Stimulated activated effector memory CD8-positive, alpha-beta T cell treated with anti-CD3 and anti-CD28 coated beads, Interleukin-12 subunit alpha, Interleukin-12 subunit beta, amount 100 ng/mL, for 72 hours (primary cell): ENCODE data around the gene ELFN2.

Source experiments
- ATAC-seq: fragments of 150-1000 bp; cut with Tn5 transposase; 2 replicates; pipeline ENCODE4 v1.10.0; 2021
- DNase-seq, 2 donors: peaks; one replicate each; pipeline ENCODE4 v3.0.0; 2021 to 2022; ENCODE audit warnings: low spot score in 2 of 2
- H3K27ac Mint-ChIP-seq: one replicate; pipeline ENCODE4 v1.8.0; 2022; ENCODE audit warnings: mild to moderate bottlenecking, mixed read lengths
- H3K36me3 Mint-ChIP-seq: one replicate; pipeline ENCODE4 v1.8.0; 2022; ENCODE audit warnings: mild to moderate bottlenecking, mixed read lengths
- H3K4me1 Mint-ChIP-seq: one replicate; pipeline ENCODE4 v1.8.0; 2022; ENCODE audit warnings: mixed read lengths
- H3K4me3 Mint-ChIP-seq: one replicate; pipeline ENCODE4 v1.8.0; 2022; ENCODE audit warnings: mild to moderate bottlenecking, mixed read lengths
- H3K9me3 Mint-ChIP-seq: one replicate; pipeline ENCODE4 v1.8.0; 2022; ENCODE audit warnings: mixed read lengths

The ELFN2 gene

GRCh38 chr22:37425369-37425768, 1.9 kb downstream of the ELFN2 start:
- H3K9me3 Mint-ChIP-seq, result no peaks in the 10 kb centered on the region
- no peak overlapping the region for H3K27ac Mint-ChIP-seq
- no peak for DNase-seq
- no peak for ATAC-seq
- no peaks in the 10 kb centered on the region for H3K36me3 Mint-ChIP-seq
- H3K4me1 Mint-ChIP-seq, result peaks cover 43% of the 10 kb centered on the region
- H3K4me3 Mint-ChIP-seq, result no peak overlapping the region

- peaks cover 49% of the 10 kb centered on the region for H3K4me1 Mint-ChIP-seq
- ATAC-seq (no peak), DNase-seq (no peak)
- no peaks in the 10 kb centered on the region for H3K9me3 Mint-ChIP-seq
- H3K36me3 Mint-ChIP-seq, result no peaks in the 10 kb centered on the region
- H3K4me3 Mint-ChIP-seq, result no peak overlapping the region
- no peak overlapping the region for H3K27ac Mint-ChIP-seq
Observed at GRCh38 chr22:37423283-37423682, 4.0 kb downstream of the ELFN2 start.

GRCh38 chr22:37421468-37421877, 5.8 kb downstream of the ELFN2 start:
- DNase-seq (no peak), ATAC-seq (no peak)
- Mint-ChIP-seq H3K9me3 (no peaks in the 10 kb centered on the region), H3K36me3 (no peaks in the 10 kb centered on the region), H3K4me1 (peaks cover 53% of the 10 kb centered on the region), H3K27ac (no peak overlapping the region), H3K4me3 (peak overlapping the region; percentile 78)

GRCh38 chr22:37420686-37421467, 6.4 kb downstream of the ELFN2 start:
- Mint-ChIP-seq H3K9me3 (no peaks in the 10 kb centered on the region), H3K27ac (peak overlapping the region; percentile 43), H3K4me3 (peak overlapping the region; percentile 78), H3K36me3 (no peaks in the 10 kb centered on the region), H3K4me1 (peaks cover 53% of the 10 kb centered on the region)
- ATAC-seq (no peak), DNase-seq (no peak)

- peaks cover 48% of the 10 kb centered on the region for H3K4me1 Mint-ChIP-seq
- H3K4me3 Mint-ChIP-seq, result peak overlapping the region; percentile 78
- no peaks in the 10 kb centered on the region for H3K9me3 Mint-ChIP-seq
- peak; percentile 52 for ATAC-seq
- peak overlapping the region; percentile 43 for H3K27ac Mint-ChIP-seq
- no peaks in the 10 kb centered on the region for H3K36me3 Mint-ChIP-seq
- DNase-seq, result no peak
Observed at GRCh38 chr22:37419969-37420685, 7.2 kb downstream of the ELFN2 start.

GRCh38 chr22:37419370-37419968, 7.8 kb downstream of the ELFN2 start:
- peaks cover 48% of the 10 kb centered on the region for H3K4me1 Mint-ChIP-seq
- H3K4me3 Mint-ChIP-seq, result peak overlapping the region; percentile 78
- DNase-seq (no peak), ATAC-seq (peak; percentile 4)
- H3K27ac Mint-ChIP-seq, result no peak overlapping the region
- no peaks in the 10 kb centered on the region for H3K36me3 Mint-ChIP-seq
- no peaks in the 10 kb centered on the region for H3K9me3 Mint-ChIP-seq

- H3K9me3 Mint-ChIP-seq, result no peaks in the 10 kb centered on the region
- H3K4me3 Mint-ChIP-seq, result peak overlapping the region; percentile 78
- H3K27ac Mint-ChIP-seq, result no peak overlapping the region
- no peaks in the 10 kb centered on the region for H3K36me3 Mint-ChIP-seq
- ATAC-seq, result no peak
- peaks cover 48% of the 10 kb centered on the region for H3K4me1 Mint-ChIP-seq
- DNase-seq, result no peak
Observed at GRCh38 chr22:37418627-37419369, 8.5 kb downstream of the ELFN2 start.

- Mint-ChIP-seq H3K9me3 (no peaks in the 10 kb centered on the region), H3K4me3 (no peak overlapping the region)
Observed at GRCh38 chr22:37417677-37418348, 9.5 kb downstream of the ELFN2 start.

GRCh38 chr22:37417264-37417663, 10.0 kb downstream of the ELFN2 start:
- H3K36me3 Mint-ChIP-seq, result no peaks in the 10 kb centered on the region
- ATAC-seq, result no peak
- no peaks in the 10 kb centered on the region for H3K9me3 Mint-ChIP-seq
- peak overlapping the region; percentile 54 for H3K27ac Mint-ChIP-seq
- peaks cover 56% of the 10 kb centered on the region for H3K4me1 Mint-ChIP-seq
- H3K4me3 Mint-ChIP-seq, result peak overlapping the region; percentile 25
- no peak for DNase-seq

More at GRCh38 chr22:37417677-37418348, 9.5 kb downstream of the ELFN2 start:
- DNase-seq, result no peak
- H3K36me3 Mint-ChIP-seq, result no peaks in the 10 kb centered on the region
- H3K4me1 Mint-ChIP-seq, result peaks cover 51% of the 10 kb centered on the region
- ATAC-seq, result no peak
- no peak overlapping the region for H3K27ac Mint-ChIP-seq

- Mint-ChIP-seq H3K4me1 (peaks cover 56% of the 10 kb centered on the region), H3K4me3 (peak overlapping the region; percentile 25), H3K9me3 (no peaks in the 10 kb centered on the region), H3K27ac (peak overlapping the region; percentile 54), H3K36me3 (no peaks in the 10 kb centered on the region)
- DNase-seq (no peak), ATAC-seq (peak; percentile 50)
Observed at GRCh38 chr22:37416827-37417226, 10.5 kb downstream of the ELFN2 start.

GRCh38 chr22:37416389-37416788, 10.9 kb downstream of the ELFN2 start:
- no peak for DNase-seq
- peak overlapping the region; percentile 25 for H3K4me3 Mint-ChIP-seq

GRCh38 chr22:37415210-37415609, 12.1 kb downstream of the ELFN2 start:
- no peak for DNase-seq
- no peak for ATAC-seq
- no peak overlapping the region for H3K4me3 Mint-ChIP-seq
- H3K36me3 Mint-ChIP-seq, result no peaks in the 10 kb centered on the region
- no peaks in the 10 kb centered on the region for H3K9me3 Mint-ChIP-seq
- H3K4me1 Mint-ChIP-seq, result peaks cover 48% of the 10 kb centered on the region
- H3K27ac Mint-ChIP-seq, result no peak overlapping the region

More at GRCh38 chr22:37416389-37416788, 10.9 kb downstream of the ELFN2 start:
- Mint-ChIP-seq H3K4me1 (peaks cover 56% of the 10 kb centered on the region), H3K27ac (peak overlapping the region; percentile 54), H3K36me3 (no peaks in the 10 kb centered on the region), H3K9me3 (no peaks in the 10 kb centered on the region)
- ATAC-seq, result no peak

GRCh38 chr22:37414288-37414687, 13.0 kb downstream of the ELFN2 start:
- Mint-ChIP-seq H3K9me3 (no peaks in the 10 kb centered on the region), H3K4me3 (no peak overlapping the region), H3K36me3 (no peaks in the 10 kb centered on the region), H3K27ac (no peak overlapping the region), H3K4me1 (peaks cover 46% of the 10 kb centered on the region)
- DNase-seq, result no peak
- no peak for ATAC-seq

- Mint-ChIP-seq H3K4me3 (no peak overlapping the region), H3K27ac (peak overlapping the region; percentile 58), H3K9me3 (no peaks in the 10 kb centered on the region), H3K4me1 (peaks cover 38% of the 10 kb centered on the region), H3K36me3 (no peaks in the 10 kb centered on the region)
- DNase-seq (no peak), ATAC-seq (no peak)
Observed at GRCh38 chr22:37413546-37413945, 13.7 kb downstream of the ELFN2 start.
